ENCODE measurements around the gene TAS2R8.
"Not testable (repeated sequence)": the region's sequence is repeated elsewhere in the genome, so short reads cannot be mapped to it uniquely, and the experiment has no call there.

TAS2R8 gene

GRCh38 chr12:10801741-10802140 is 5.3 kb downstream of the TAS2R8 start:
- no peaks in the 10 kb centered on the region for H3K9me3 ChIP-seq
- no peaks in the 10 kb centered on the region for H3K36me3 ChIP-seq (replicated peaks)
- H3K4me3 ChIP-seq, result no peak overlapping the region
- peaks cover 10% of the 10 kb centered on the region for H3K27me3 ChIP-seq (ENCODE audit: low read depth)
- no peaks in the 10 kb centered on the region for H3K4me1 ChIP-seq
- in situ Hi-C loops (cut with MboI; ENCODE audit: low sequenced_read_pairs), result no loop called here
- DNase-seq (ENCODE audit: low spot score in 2 of 2), result no peak

DNA sequence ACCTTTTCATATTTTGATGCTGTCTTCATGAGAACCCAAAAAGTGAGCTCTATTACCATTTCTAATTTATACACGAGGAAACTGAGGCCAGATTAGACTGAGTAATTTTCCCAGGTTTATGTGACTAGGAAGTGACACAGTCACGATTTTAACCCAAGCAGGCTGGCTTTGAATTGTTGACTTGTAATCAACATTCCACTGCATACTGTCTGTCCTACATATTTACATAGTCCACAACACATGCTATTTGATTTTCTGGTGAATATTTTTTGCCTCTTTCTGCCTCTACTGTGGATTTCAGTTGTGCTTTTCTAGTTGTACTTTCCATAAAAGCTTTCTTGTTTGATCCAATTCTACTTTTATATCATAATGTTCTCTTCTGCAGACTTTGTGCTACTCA is 12.9 kb downstream of the TAS2R8 start:
- Histone ChIP-seq H3K9me3 (no peaks in the 10 kb centered on the region), H3K36me3 (replicated peaks) (no peaks in the 10 kb centered on the region), H3K4me3 (no peak overlapping the region), H3K27me3 (ENCODE audit: low read depth) (no peaks in the 10 kb centered on the region; the same call in none of the 2 replicates), H3K4me1 (no peaks in the 10 kb centered on the region)
- DNase-seq (ENCODE audit: low spot score in 2 of 2), result no peak
- in situ Hi-C loops (cut with MboI; ENCODE audit: low sequenced_read_pairs), result no loop called here

DNA sequence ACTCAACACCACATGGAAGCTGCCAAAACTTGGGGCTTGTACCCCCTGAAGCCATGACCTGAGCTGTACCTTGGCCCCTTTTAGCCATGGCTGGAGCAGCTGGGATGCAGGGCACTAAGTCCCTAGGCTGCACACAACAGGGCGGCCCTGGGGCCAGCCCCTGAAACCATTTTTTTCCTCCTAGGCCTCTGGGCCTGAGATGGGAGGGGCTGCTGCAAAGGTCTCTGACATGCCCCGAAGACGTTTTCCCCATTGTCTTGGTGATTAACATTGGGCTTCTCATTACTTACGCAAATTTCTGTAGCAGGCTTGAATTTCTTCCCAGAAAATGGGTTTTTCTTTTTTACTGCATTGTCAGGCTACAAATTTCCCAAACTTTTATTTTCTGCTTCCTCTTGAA is 15.3 kb downstream of the TAS2R8 start:
- H3K4me3 ChIP-seq, result not testable (repeated sequence)

GRCh38 chr12:10783252-10783651 is 23.8 kb downstream of the TAS2R8 start:
- Histone ChIP-seq H3K4me3 (no peak overlapping the region), H3K4me1 (no peaks in the 10 kb centered on the region), H3K27me3 (ENCODE audit: low read depth) (0 out of 2 replicates have a peak, but pooled peaks cover 3% of the 10 kb centered on the region), H3K36me3 (replicated peaks) (no peaks in the 10 kb centered on the region), H3K9me3 (no peaks in the 10 kb centered on the region)
- DNase-seq (ENCODE audit: low spot score in 2 of 2), result no peak
- in situ Hi-C loops (cut with MboI; ENCODE audit: low sequenced_read_pairs), result no loop called here

More for the DNA sequence above, 15.3 kb downstream of the TAS2R8 start:
- in situ Hi-C loops (cut with MboI; ENCODE audit: low sequenced_read_pairs); H3K36me3 ChIP-seq (replicated peaks); DNase-seq (ENCODE audit: low spot score in 2 of 2); H3K4me1 ChIP-seq; H3K27me3 ChIP-seq (ENCODE audit: low read depth); H3K9me3 ChIP-seq: not testable (repeated sequence)

DNA sequence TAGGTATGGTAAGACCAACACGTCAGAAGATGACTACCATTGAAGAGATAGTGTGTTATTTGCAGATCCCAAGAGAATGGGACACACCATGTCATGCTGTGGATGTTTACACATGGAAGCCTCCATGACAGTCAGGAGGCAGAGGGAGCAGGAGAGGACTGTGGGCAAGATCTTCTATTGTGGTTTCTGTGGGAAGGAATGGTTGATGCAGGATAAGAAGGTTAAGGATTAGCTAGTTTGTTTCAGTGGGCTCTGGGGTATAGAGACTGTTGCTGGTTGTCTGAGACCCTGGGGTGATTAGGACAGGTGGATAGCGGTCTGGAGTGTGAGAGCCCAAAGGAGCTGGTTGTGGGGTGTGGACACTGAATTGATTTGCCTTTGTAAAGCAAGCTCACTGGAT is 28.0 kb downstream of the TAS2R8 start:
- in situ Hi-C loops (cut with MboI; ENCODE audit: low sequenced_read_pairs), result loop anchor here (10.0 kb wide), 2 partner anchors 416 to 706 kb away; no protein-coding TSS in a partner anchor
- Histone ChIP-seq H3K36me3 (replicated peaks) (no peaks in the 10 kb centered on the region), H3K9me3 (no peaks in the 10 kb centered on the region), H3K4me3 (no peak overlapping the region), H3K4me1 (no peaks in the 10 kb centered on the region), H3K27me3 (ENCODE audit: low read depth) (peaks cover 10% of the 10 kb centered on the region)
- no peak for DNase-seq (ENCODE audit: low spot score in 2 of 2)

- H3K9me3 ChIP-seq, result no peaks in the 10 kb centered on the region
- no peaks in the 10 kb centered on the region for H3K36me3 ChIP-seq (replicated peaks)
- H3K27me3 ChIP-seq (ENCODE audit: low read depth), result peaks cover 49% of the 10 kb centered on the region
- DNase-seq (ENCODE audit: low spot score in 2 of 2), result peak in 1 of 2 experiments; percentile 20
- no peaks in the 10 kb centered on the region for H3K4me1 ChIP-seq
- H3K4me3 ChIP-seq, result no peak overlapping the region
- in situ Hi-C loops (cut with MboI; ENCODE audit: low sequenced_read_pairs), result loop anchor here (10.0 kb wide), 2 partner anchors 424 to 714 kb away; no protein-coding TSS in a partner anchor
These were observed 35.9 kb downstream of the TAS2R8 start for GRCh38 chr12:10771132-10771733.

- no peaks in the 10 kb centered on the region for H3K36me3 ChIP-seq (replicated peaks)
- no peaks in the 10 kb centered on the region for H3K4me1 ChIP-seq
- H3K27me3 ChIP-seq (ENCODE audit: low read depth), result peaks cover 9% of the 10 kb centered on the region; the same call in 1 of the 2 replicates
- H3K9me3 ChIP-seq, result peaks cover 3% of the 10 kb centered on the region; the same call in 1 of the 2 replicates
- no peak for DNase-seq (ENCODE audit: low spot score in 2 of 2)
- in situ Hi-C loops (cut with MboI; ENCODE audit: low sequenced_read_pairs), result no loop called here
- no peak overlapping the region for H3K4me3 ChIP-seq
These were observed 47.4 kb downstream of the TAS2R8 start for GRCh38 chr12:10759657-10760056.

- in situ Hi-C loops (cut with MboI; ENCODE audit: low sequenced_read_pairs), result no loop called here
- H3K27me3 ChIP-seq (ENCODE audit: low read depth), result peaks cover 7% of the 10 kb centered on the region; the same call in 1 of the 2 replicates
These were observed 50.9 kb downstream of the TAS2R8 start for GRCh38 chr12:10756194-10756593.

More at GRCh38 chr12:10756194-10756593, 50.9 kb downstream of the TAS2R8 start:
- Histone ChIP-seq H3K9me3 (peaks cover 3% of the 10 kb centered on the region; the same call in 1 of the 2 replicates), H3K4me1 (no peaks in the 10 kb centered on the region), H3K4me3 (no peak overlapping the region), H3K36me3 (replicated peaks) (no peaks in the 10 kb centered on the region)
- no peak for DNase-seq (ENCODE audit: low spot score in 2 of 2)
